H1 (cell line): Measurements from ENCODE around the gene TANC1. TPM values are rescaled to one million over a fixed set of nuclear protein-coding genes. Genes with fewer than 3 reads are reported as not detected.

Experiments used
- CEBPB ChIP-seq: IDR thresholded peaks from 2 replicates; pipeline ENCODE4 v1.6.1; 2012; ENCODE audit warnings: low read depth, low read length
- E2F6 ChIP-seq: IDR thresholded peaks from 2 replicates; pipeline ENCODE4 v1.6.1; 2012; ENCODE audit warnings: inconsistent platforms
- KDM4A ChIP-seq: IDR thresholded peaks from one replicate; pipeline ENCODE4 v1.7.1; 2012; ENCODE audit warnings: low read depth, mild to moderate bottlenecking, moderate library complexity, low read length, inconsistent platforms; ENCODE audit not compliant: severe bottlenecking
- MAFK ChIP-seq: IDR thresholded peaks from 2 replicates; pipeline ENCODE4 v1.6.1; 2012; ENCODE audit warnings: low read depth, mild to moderate bottlenecking, improper control_type of control experiment, low read length
- PHF8 ChIP-seq: fragments of 200-600 bp; sonication (generic); conservative IDR thresholded peaks from 2 replicates; pipeline ENCODE4 v1.7.1; 2012; ENCODE audit warnings: low read depth, mild to moderate bottlenecking, inconsistent platforms, low read length, moderate library complexity
- polyA plus RNA-seq, 7 experiments: library from polyadenylated mRNA; depleted of rRNA in 3 of 7; stranded (reverse) in 5 of 7; unstranded in 2 of 7; fragments of >200 nt in 5 of 7; fragments of 200-250 nt in 2 of 7; gene quantifications; 1 replicate in 5 of 7; 2 replicates in 1 of 7; 4 replicates in 1 of 7; pipeline versions ENCODE4 v1.2.1 to v1.2.3, GENCODE V29; 2011 to 2013; ENCODE audit warnings: missing spikeins in 2 of 7, mixed read lengths in 2 of 7
- total RNA-seq: library from RNA; stranded (reverse); fragmentation: NEBNext Ultra II Directional; extraction: Animal tissue kit (Norgen Biotek cat#: 25700); gene quantifications from 2 replicates; pipeline ENCODE4 v1.2.1, GENCODE V29; 2021

Gene TANC1
- total and polyA plus RNA-seq, 2 of the 8 experiments (the other 6 are each of a cell fraction or from before 2014, with no cell fraction given) = 4.1 to 7.6 TPM

DNA sequence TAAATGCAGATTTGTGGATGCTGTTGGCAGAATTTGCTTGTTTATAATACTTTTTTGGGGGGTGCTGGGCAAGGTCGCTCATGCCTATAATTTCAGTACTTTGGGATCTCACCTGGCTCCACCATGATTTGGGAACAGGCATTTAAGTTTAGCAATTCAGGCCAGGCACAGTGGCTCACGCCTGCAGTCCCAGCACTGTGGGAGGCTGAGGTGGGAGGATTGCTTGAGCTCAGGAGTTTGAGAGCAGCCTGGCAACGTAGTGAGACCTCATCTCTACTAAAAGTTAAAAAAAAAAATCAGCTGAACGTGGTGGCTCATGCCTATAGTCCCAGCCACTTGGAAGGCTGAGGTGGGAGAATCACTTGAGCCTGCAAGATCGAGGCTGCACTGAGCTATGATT is 20.7 kb downstream of the TANC1 start (continued):
- TF ChIP-seq PHF8 = no peak
- no peak for TF ChIP-seq MAFK
- no peak for TF ChIP-seq E2F6
- no peak for TF ChIP-seq KDM4A
- TF ChIP-seq CEBPB = no peak
